MM.1S (cell line): ENCODE results near the gene KRTAP4-1.
"Not testable (repeated sequence)": the region's sequence is repeated elsewhere in the genome, so short reads cannot be mapped to it uniquely, and the experiment has no call there.

Source experiments
- DNase-seq: peaks from one replicate; pipeline ENCODE4 v3.0.0-alpha.2; 2015
- H2AFZ ChIP-seq: fragments of 300-600 bp; sonication (generic); 2 replicates; pipeline ENCODE4 v1.6.0; 2016; ENCODE audit warnings: antibody characterized with exemption, low read length
- H3F3A ChIP-seq: fragments of 300-600 bp; sonication (generic); 2 replicates; pipeline ENCODE4 v1.6.1; 2016; ENCODE audit warnings: mild to moderate bottlenecking, antibody characterized with exemption, low read length, moderate library complexity, mixed read lengths; ENCODE audit not compliant: insufficient read depth
- H3K27ac ChIP-seq: fragments of 300-600 bp; sonication (generic); 2 replicates; pipeline ENCODE4 v1.5.1; 2016; ENCODE audit warnings: mild to moderate bottlenecking, low read length
- H3K27me3 ChIP-seq: fragments of 300-600 bp; sonication (generic); replicated peaks from 2 replicates; pipeline ENCODE4 v1.6.0; 2016; ENCODE audit warnings: low read length; ENCODE audit not compliant: insufficient read depth
- H3K36me3 ChIP-seq: fragments of 300-600 bp; sonication (generic); replicated peaks from 2 replicates; pipeline ENCODE4 v1.6.1; 2016; ENCODE audit warnings: mild to moderate bottlenecking, low read length, mixed read lengths; ENCODE audit not compliant: insufficient read depth
- H3K4me1 ChIP-seq: fragments of 300-600 bp; sonication (generic); 2 replicates; pipeline ENCODE4 v1.6.1; 2016; ENCODE audit warnings: low read length, mixed read lengths
- H3K4me2 ChIP-seq: fragments of 300-600 bp; sonication (generic); 2 replicates; pipeline ENCODE4 v1.6.0; 2016; ENCODE audit warnings: low read depth, low read length
- H3K4me3 ChIP-seq: fragments of 300-600 bp; sonication (generic); 2 replicates; pipeline ENCODE4 v1.5.1; 2016; ENCODE audit warnings: low read length, mixed read lengths
- H3K79me2 ChIP-seq: fragments of 300-600 bp; sonication (generic); 2 replicates; pipeline ENCODE4 v1.6.1; 2016; ENCODE audit warnings: mixed run types, low read length, mixed read lengths
- H3K9ac ChIP-seq: fragments of 300-600 bp; sonication (generic); 2 replicates; pipeline ENCODE4 v1.6.1; 2016; ENCODE audit warnings: low read length, mixed read lengths
- H3K9me2 ChIP-seq: fragments of 300-600 bp; sonication (generic); replicated peaks from 2 replicates; pipeline ENCODE4 v1.6.1; 2016; ENCODE audit warnings: mild to moderate bottlenecking, low read length, mixed read lengths; ENCODE audit not compliant: insufficient read depth
- H3K9me3 ChIP-seq: fragments of 300-600 bp; sonication (generic); replicated peaks from 2 replicates; pipeline ENCODE4 v1.6.1; 2016; ENCODE audit warnings: mild to moderate bottlenecking, low read length, mixed read lengths; ENCODE audit not compliant: insufficient read depth
- H4K20me1 ChIP-seq: fragments of 300-600 bp; sonication (generic); 2 replicates; pipeline ENCODE4 v1.6.1; 2016; ENCODE audit warnings: mild to moderate bottlenecking, low read length, moderate library complexity, mixed read lengths; ENCODE audit not compliant: insufficient read depth
- EZH2 ChIP-seq: fragments of 300-600 bp; sonication (generic); optimal IDR thresholded peaks from 2 replicates; pipeline ENCODE3; 2017; ENCODE audit warnings: low read depth, mild to moderate bottlenecking, antibody characterized with exemption, low read length, mixed read lengths
- EZH2phosphoT487 ChIP-seq: fragments of 300-600 bp; sonication (generic); IDR thresholded peaks from 2 replicates; pipeline ENCODE4 v1.6.1; 2018; ENCODE audit warnings: antibody characterized with exemption, low read length
- TF ChIP-seq, protein P1 (sequence below): fragments of 300-600 bp; sonication (generic); IDR thresholded peaks from 2 replicates; pipeline ENCODE4 v1.5.1; 2016; ENCODE audit warnings: antibody characterized with exemption, low read length, mixed read lengths

The KRTAP4-1 gene

DNA sequence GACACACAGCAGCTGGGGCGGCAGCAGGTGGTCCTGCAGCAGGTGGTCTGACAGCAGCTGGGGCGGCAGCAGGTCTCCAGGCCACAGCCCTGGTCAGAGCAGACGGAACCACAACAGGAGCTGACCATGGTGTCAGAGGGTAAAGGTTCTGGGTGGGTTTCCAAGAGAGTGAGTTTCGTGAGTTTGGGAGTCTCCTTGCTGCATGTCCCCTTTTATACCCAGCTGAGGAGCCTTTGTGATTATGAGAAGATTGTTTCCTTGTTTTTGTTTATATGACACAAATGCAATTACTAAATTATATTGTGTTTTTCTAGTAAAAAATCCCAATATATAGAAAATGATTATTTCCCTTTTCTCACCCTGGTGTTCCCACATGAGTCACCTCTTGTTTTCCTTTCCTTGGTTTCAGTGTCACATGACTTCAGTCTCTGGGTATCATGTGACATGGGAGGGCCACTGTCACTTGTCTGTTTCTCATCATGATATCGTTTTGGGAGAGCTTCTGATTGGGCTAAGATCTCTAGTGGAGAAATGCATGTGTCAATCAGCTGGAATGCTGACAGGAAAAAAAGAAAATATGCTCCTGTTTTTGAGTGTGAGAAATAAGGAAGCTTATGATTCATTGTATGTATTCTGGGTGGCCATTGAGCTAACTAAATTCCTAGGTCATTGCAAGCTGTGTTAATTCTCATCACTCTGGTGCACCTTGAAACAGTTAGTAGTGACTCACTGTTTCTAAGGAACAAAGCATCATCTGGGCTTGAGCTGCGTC lies 44.2 kb downstream of the KRTAP4-1 start, which contains the start of gene KRTAP4-6:
Gene KRTAP4-6 (minus strand): TSS at position 185 of the 772 bp plus-strand sequence. CDS start 57 bp downstream, at position 128.
- no peak within 1 kb of the TSS for H3K4me3 ChIP-seq
- no peaks in the 10 kb centered on the region for H4K20me1 ChIP-seq
- H3K9ac ChIP-seq: no peak within 1 kb of the TSS
- no peaks in the 10 kb centered on the region for H3F3A ChIP-seq
- no peak for TF ChIP-seq EZH2
- TF ChIP-seq, protein P1, sequence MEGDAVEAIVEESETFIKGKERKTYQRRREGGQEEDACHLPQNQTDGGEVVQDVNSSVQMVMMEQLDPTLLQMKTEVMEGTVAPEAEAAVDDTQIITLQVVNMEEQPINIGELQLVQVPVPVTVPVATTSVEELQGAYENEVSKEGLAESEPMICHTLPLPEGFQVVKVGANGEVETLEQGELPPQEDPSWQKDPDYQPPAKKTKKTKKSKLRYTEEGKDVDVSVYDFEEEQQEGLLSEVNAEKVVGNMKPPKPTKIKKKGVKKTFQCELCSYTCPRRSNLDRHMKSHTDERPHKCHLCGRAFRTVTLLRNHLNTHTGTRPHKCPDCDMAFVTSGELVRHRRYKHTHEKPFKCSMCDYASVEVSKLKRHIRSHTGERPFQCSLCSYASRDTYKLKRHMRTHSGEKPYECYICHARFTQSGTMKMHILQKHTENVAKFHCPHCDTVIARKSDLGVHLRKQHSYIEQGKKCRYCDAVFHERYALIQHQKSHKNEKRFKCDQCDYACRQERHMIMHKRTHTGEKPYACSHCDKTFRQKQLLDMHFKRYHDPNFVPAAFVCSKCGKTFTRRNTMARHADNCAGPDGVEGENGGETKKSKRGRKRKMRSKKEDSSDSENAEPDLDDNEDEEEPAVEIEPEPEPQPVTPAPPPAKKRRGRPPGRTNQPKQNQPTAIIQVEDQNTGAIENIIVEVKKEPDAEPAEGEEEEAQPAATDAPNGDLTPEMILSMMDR: no peak
- no peak for TF ChIP-seq EZH2phosphoT487
- H3K4me2 ChIP-seq: no peak within 1 kb of the TSS
- H3K27me3 ChIP-seq: no peaks in the 10 kb centered on the region
- H3K9me3 ChIP-seq: no peaks in the 10 kb centered on the region
- H3K9me2 ChIP-seq: no peaks in the 10 kb centered on the region
- no peak within 1 kb of the TSS for H3K27ac ChIP-seq
- H3K79me2 ChIP-seq: no peaks in the 10 kb centered on the region
- no peaks in the 10 kb centered on the region for H3K36me3 ChIP-seq
- DNase-seq: no peak
- H2AFZ ChIP-seq: no peak within 1 kb of the TSS
- H3K4me1 ChIP-seq: no peaks in the 10 kb centered on the region

DNA sequence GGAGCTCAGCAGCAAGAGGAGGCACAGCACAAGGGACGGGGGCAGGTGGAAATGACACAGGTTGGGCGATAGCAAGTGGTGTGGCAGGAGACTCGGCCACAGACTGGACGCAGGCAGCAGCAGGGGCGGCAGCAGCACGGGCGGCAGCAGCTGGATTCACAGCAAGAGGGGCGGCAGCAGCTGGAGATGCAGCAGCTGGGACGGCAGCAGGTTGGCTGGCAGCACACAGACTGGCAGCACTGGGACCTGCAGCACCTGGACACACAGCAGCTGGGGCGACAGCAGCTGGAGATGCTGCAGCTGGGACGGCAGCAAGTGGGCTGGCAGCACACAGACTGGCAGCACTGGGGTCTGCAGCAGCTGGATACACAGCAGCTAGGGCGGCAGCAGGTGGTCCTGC lies 44.8 kb downstream of the KRTAP4-1 start:
- H3K9ac ChIP-seq, H3K36me3 ChIP-seq: not testable (repeated sequence)

More for the DNA sequence above, 44.8 kb downstream of the KRTAP4-1 start:
- H3K4me3 ChIP-seq, DNase-seq, H3K27ac ChIP-seq, H4K20me1 ChIP-seq, H3K4me1 ChIP-seq, H3K9me2 ChIP-seq, H2AFZ ChIP-seq, H3K27me3 ChIP-seq, H3K9me3 ChIP-seq, H3K79me2 ChIP-seq, H3F3A ChIP-seq, H3K4me2 ChIP-seq: not testable (repeated sequence)
